ENCODE data around the gene THSD7A. TPM values are rescaled to one million over a fixed set of nuclear protein-coding genes. Genes with fewer than 3 reads are reported as not detected.

Gene THSD7A
- total RNA-seq (ENCODE audit: low replicate concordance): 0.22 and 0.28 TPM in 2 replicates

- Mint-ChIP-seq H3K9me3 (peaks cover 3% of the 10 kb centered on the region), H3K27ac (peak within 1 kb of the TSS; percentile 52), H3K4me3 (peak within 1 kb of the TSS; percentile 92), H3K36me3 (no peaks in the 10 kb centered on the region), H3K4me1 (peaks cover 21% of the 10 kb centered on the region), H3K27me3 (ENCODE audit: insufficient read depth, low read depth) (no peaks in the 10 kb centered on the region)
- DNase-seq (ENCODE audit: low spot score): peak; percentile 78
- Histone ChIP-seq H3K79me2 (ENCODE audit: low read depth) (no peaks in the 10 kb centered on the region), H3K4me2 (peak within 1 kb of the TSS; percentile 90), H3K4me1 (peaks cover 13% of the 10 kb centered on the region), H3K9me3 (ENCODE audit: low read depth) (no peaks in the 10 kb centered on the region), H3K27me3 (peaks cover 37% of the 10 kb centered on the region), H3F3A (ENCODE audit: low read depth) (peaks cover 15% of the 10 kb centered on the region), H4K20me1 (ENCODE audit: low read depth) (no peaks in the 10 kb centered on the region), H3K36me3 (no peaks in the 10 kb centered on the region), H3K9ac (no peak within 1 kb of the TSS), H3K4me3 (peak within 1 kb of the TSS; percentile 68), H2AFZ (replicated peaks) (no peak within 1 kb of the TSS), H3K27ac (no peak within 1 kb of the TSS)
- peak; percentile 7 for TF ChIP-seq CTCF (IDR thresholded peaks at IDR 0.05)
- TF ChIP-seq EZH2 (IDR thresholded peaks at IDR 0.05): no peak
These were observed at the start of gene THSD7A for GRCh38 chr7:11831736-11832495. Gene THSD7A, minus strand, starts transcription at chr7:11832198. Its CDS starts 252 bp downstream, at chr7:11831946.

GRCh38 chr7:11881680-11882079, 49.7 kb upstream of the THSD7A start:
- Mint-ChIP-seq H3K27me3 (ENCODE audit: insufficient read depth, low read depth) (no peaks in the 10 kb centered on the region), H3K27ac (no peak overlapping the region), H3K4me1 (no peaks in the 10 kb centered on the region), H3K9me3 (peaks cover 3% of the 10 kb centered on the region), H3K4me3 (no peak overlapping the region), H3K36me3 (no peaks in the 10 kb centered on the region)
- Histone ChIP-seq H3K9ac (no peak overlapping the region), H3K4me2 (no peak overlapping the region), H2AFZ (replicated peaks) (no peak overlapping the region), H3K9me3 (ENCODE audit: low read depth) (no peaks in the 10 kb centered on the region), H3K27me3 (no peaks in the 10 kb centered on the region), H4K20me1 (ENCODE audit: low read depth) (no peaks in the 10 kb centered on the region), H3K36me3 (no peaks in the 10 kb centered on the region), H3K79me2 (ENCODE audit: low read depth) (no peaks in the 10 kb centered on the region), H3K27ac (no peak overlapping the region), H3F3A (ENCODE audit: low read depth) (no peaks in the 10 kb centered on the region), H3K4me3 (no peak overlapping the region), H3K4me1 (no peaks in the 10 kb centered on the region)
- TF ChIP-seq EZH2phosphoT487 (IDR thresholded peaks at IDR 0.05): no peak
- no peak for TF ChIP-seq CTCF (IDR thresholded peaks at IDR 0.05)
- no peak for TF ChIP-seq EZH2 (IDR thresholded peaks at IDR 0.05)
- DNase-seq (ENCODE audit: low spot score): no peak

- H3K36me3 Mint-ChIP-seq: no peaks in the 10 kb centered on the region
- no peaks in the 10 kb centered on the region for H3K9me3 ChIP-seq (ENCODE audit: low read depth)
- H3K27me3 ChIP-seq: no peaks in the 10 kb centered on the region
- H3K4me3 Mint-ChIP-seq: no peak overlapping the region
- no peaks in the 10 kb centered on the region for H3K27me3 Mint-ChIP-seq (ENCODE audit: insufficient read depth, low read depth)
- H3K27ac ChIP-seq: no peak overlapping the region
- no peak overlapping the region for H2AFZ ChIP-seq (replicated peaks)
- no peak for TF ChIP-seq CTCF (IDR thresholded peaks at IDR 0.05)
- TF ChIP-seq EZH2 (IDR thresholded peaks at IDR 0.05): no peak
- TF ChIP-seq EZH2phosphoT487 (IDR thresholded peaks at IDR 0.05): no peak
- peaks cover 3% of the 10 kb centered on the region for H3K9me3 Mint-ChIP-seq
- DNase-seq (ENCODE audit: low spot score): no peak
- H3K4me3 ChIP-seq: no peak overlapping the region
- H3K4me1 Mint-ChIP-seq: no peaks in the 10 kb centered on the region
- no peaks in the 10 kb centered on the region for H3F3A ChIP-seq (ENCODE audit: low read depth)
- H3K27ac Mint-ChIP-seq: no peak overlapping the region
- H3K4me1 ChIP-seq: no peaks in the 10 kb centered on the region
- no peaks in the 10 kb centered on the region for H3K36me3 ChIP-seq
- no peaks in the 10 kb centered on the region for H3K79me2 ChIP-seq (ENCODE audit: low read depth)
- H3K9ac ChIP-seq: no peak overlapping the region
- H4K20me1 ChIP-seq (ENCODE audit: low read depth): no peaks in the 10 kb centered on the region
- no peak overlapping the region for H3K4me2 ChIP-seq
These were observed 43.6 kb upstream of the THSD7A start for GRCh38 chr7:11875635-11876034.

Data from neural progenitor cell (in vitro differentiated cells).